AG04449 (cell line): ENCODE results near the gene PRR12.

Experiments used
- CTCF ChIA-PET: fragments of 350-600 bp; formaldehyde crosslinking; extraction: SDS; loops from one replicate; lab custom pipeline; 2021; ENCODE audit warnings: antibody characterized with exemption; lab: Yijun Ruan, JAX
- POLR2A ChIA-PET: fragments of 400-600, 350-600 bp; formaldehyde crosslinking; extraction: SDS; loops from one replicate; lab custom pipeline; 2020; ENCODE audit warnings: antibody characterized with exemption, inconsistent platforms; lab: Yijun Ruan, JAX
- DNase-seq: peaks from one replicate; pipeline ENCODE4 v3.0.0-alpha.2; 2010; ENCODE audit warnings: low read depth, low spot score
- H3K4me3 ChIP-seq: 2 replicates; pipeline ENCODE4 v1.5.1; 2011; ENCODE audit warnings: low read depth, mild to moderate bottlenecking, control low read depth, low read length
- CTCF ChIP-seq: IDR thresholded peaks from one replicate; pipeline ENCODE4 v1.5.1; 2011; ENCODE audit warnings: mild to moderate bottlenecking, moderate library complexity, low read length, control low read depth, inconsistent platforms; ENCODE audit not compliant: insufficient read depth; ENCODE audit errors: missing control alignments

Gene PRR12

GRCh38 chr19:49581007-49581508, 9.9 kb upstream of the PRR12 start, which contains the start of gene PRRG2:
PRRG2 (plus strand) TSS chr19:49581316; CDS start chr19:49583220, 1,904 bp downstream.
- no peak for TF ChIP-seq CTCF
- no peak for DNase-seq
- CTCF ChIA-PET: interaction anchor here (1.0 to 4.9 kb wide), 6 partner anchors 10 to 92 kb away, joined by 3 to 124 read pairs (median 10); partner anchors contain the start of gene PRR12
- H3K4me3 ChIP-seq: peak within 1 kb of the TSS; percentile 84
- POLR2A ChIA-PET: interaction anchor here (0.6 to 2.8 kb wide), 17 partner anchors 8 to 314 kb away, joined by 3 to 14 read pairs (median 4); partner anchors contain the start of genes ALDH16A1, AP2A1, PRR12 and RPS11

- no peak for TF ChIP-seq CTCF
- ChIA-PET CTCF (interaction anchor here (2.9 kb wide), 1 partner anchor 13 kb away, joined by 16 read pairs; no protein-coding TSS in a partner anchor), POLR2A (no interaction called here)
- no peak overlapping the region for H3K4me3 ChIP-seq
- no peak for DNase-seq
Measured at GRCh38 chr19:49583239-49583638, 7.7 kb upstream of the PRR12 start.

GRCh38 chr19:49585023-49585422, 6.0 kb upstream of the PRR12 start:
- H3K4me3 ChIP-seq: no peak overlapping the region
- no peak for TF ChIP-seq CTCF
- ChIA-PET POLR2A (no interaction called here), CTCF (interaction anchor here (2.9 kb wide), 1 partner anchor 15 kb away, joined by 16 read pairs; no protein-coding TSS in a partner anchor)
- DNase-seq: no peak

- DNase-seq: no peak
- ChIA-PET POLR2A (no interaction called here), CTCF (interaction anchor here (0.7 to 1.2 kb wide), 2 partner anchors 17 to 84 kb away, joined by 3 to 5 read pairs; no protein-coding TSS in a partner anchor)
- no peak for TF ChIP-seq CTCF
- no peak overlapping the region for H3K4me3 ChIP-seq
Measured at GRCh38 chr19:49587227-49587626, 3.8 kb upstream of the PRR12 start.

- TF ChIP-seq CTCF: no peak
- DNase-seq: no peak
- CTCF ChIA-PET: interaction anchor here (1.2 to 2.7 kb wide), 2 partner anchors 18 kb away, joined by 5 to 15 read pairs; no protein-coding TSS in a partner anchor
- POLR2A ChIA-PET: interaction anchor here (0.9 kb wide), 1 partner anchor 8 kb away, joined by 4 read pairs; the partner anchor contains the start of genes NOSIP and PRRG2
- no peak overlapping the region for H3K4me3 ChIP-seq
Measured at GRCh38 chr19:49588365-49589122, 2.4 kb upstream of the PRR12 start.

- no peak for DNase-seq
- POLR2A ChIA-PET: interaction anchor here (0.6 to 1.7 kb wide), 8 partner anchors 9 to 87 kb away, joined by 4 to 16 read pairs (median 6); partner anchors contain the start of genes BCL2L12, IRF3, NOSIP and PRMT1
- CTCF ChIA-PET: interaction anchor here (2.7 kb wide), 1 partner anchor 19 kb away, joined by 15 read pairs; no protein-coding TSS in a partner anchor
- H3K4me3 ChIP-seq: no peak overlapping the region
- TF ChIP-seq CTCF: no peak
Measured at GRCh38 chr19:49589502-49589905, 1.5 kb upstream of the PRR12 start.
